H1 (cell line): Measurements from ENCODE around the gene UPF2.

ENCODE experiments used
- CTCF ChIP-seq, 3 experiments: IDR thresholded peaks; 1 replicate in 2 of 3; 2 replicates in 1 of 3; pipeline versions ENCODE4 v1.5.1 to v1.6.1; 2011; ENCODE audit warnings: low read length in 3 of 3, mild to moderate bottlenecking in 3 of 3, inconsistent platforms in 2 of 3, low read depth in 1 of 3, moderate library complexity in 1 of 3; ENCODE audit not compliant: insufficient read depth in 1 of 3; ENCODE audit errors: control extremely low read depth in 1 of 3
- HDAC6 ChIP-seq: IDR thresholded peaks from one replicate; pipeline ENCODE4 v1.7.1; 2012; ENCODE audit warnings: low read depth, mild to moderate bottlenecking, inconsistent platforms, low read length, moderate library complexity
- POLR2A ChIP-seq, 2 experiments: IDR thresholded peaks; 1 replicate in 1 of 2; 2 replicates in 1 of 2; pipeline ENCODE4 v1.6.1; 2011; ENCODE audit warnings: low read depth in 2 of 2, low read length in 2 of 2, mild to moderate bottlenecking in 2 of 2; ENCODE audit errors: control extremely low read depth in 1 of 2
- USF2 ChIP-seq: IDR thresholded peaks from 2 replicates; pipeline ENCODE4 v1.6.1; 2011; ENCODE audit warnings: low read length, improper control_type of control experiment

GRCh38 chr10:11988924-11989323 lies 53.7 kb downstream of the UPF2 start:
- no peak for TF ChIP-seq POLR2A (IDR thresholded peaks at IDR 0.05; ENCODE audit: control extremely low read depth in 1 of 2, low read depth in 2 of 2, low read length in 2 of 2)
- TF ChIP-seq CTCF (IDR thresholded peaks at IDR 0.05; ENCODE audit: control extremely low read depth in 1 of 3, insufficient read depth in 1 of 3, low read depth in 1 of 3, low read length in 3 of 3) = no peak
- TF ChIP-seq HDAC6 = no peak
- no peak for TF ChIP-seq USF2
